ENCODE measurements around the gene OR5B21. TPM values are rescaled to one million over a fixed set of nuclear protein-coding genes. Genes with fewer than 3 reads are reported as not detected.

OR5B21 gene
- total RNA-seq, 6 experiments from 2014 or later: not detected

DNA sequence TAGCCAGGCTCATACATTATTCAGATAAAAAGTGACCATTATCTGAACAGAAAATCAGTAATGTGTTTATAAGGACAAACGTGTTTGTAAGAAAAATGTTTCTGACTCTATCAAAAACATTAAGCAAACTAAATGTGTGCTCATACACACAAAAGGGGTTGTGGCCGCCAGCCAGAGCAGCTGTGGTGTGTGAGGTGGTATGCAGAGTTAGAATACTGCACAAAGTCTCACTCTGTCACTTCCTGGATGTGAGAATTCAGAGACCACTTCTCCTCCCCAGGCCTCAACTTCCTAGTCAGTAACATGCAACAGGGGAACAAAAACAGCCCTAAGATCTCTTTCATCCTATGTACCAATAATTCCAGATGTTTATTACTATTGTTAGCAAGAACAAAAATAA lies 9.4 kb downstream of the OR5B21 start:
- no peak for DNase-seq
- WGBS (ENCODE audit: insufficient coverage, low coverage, low lambda C conversion rate, missing lambda C conversion rate): 23% methylated on average over 2 of the region's 2 CpGs
- Histone ChIP-seq H3K4me3 (no peak overlapping the region), H3K27ac (no peak overlapping the region), H3K9me3 (no peaks in the 10 kb centered on the region), H3K27me3 (no peaks in the 10 kb centered on the region), H3K4me1 (no peaks in the 10 kb centered on the region), H3K36me3 (no peaks in the 10 kb centered on the region)
- TF ChIP-seq CTCF (IDR thresholded peaks at IDR 0.05): no peak
- TF ChIP-seq POLR2A (IDR thresholded peaks at IDR 0.05): no peak
- ATAC-seq: no peak
- intact Hi-C loops (cut with DNase I): no loop called here

GRCh38 chr11:58497951-58498350 lies 10.0 kb downstream of the OR5B21 start:
- WGBS (ENCODE audit: insufficient coverage, low coverage, low lambda C conversion rate, missing lambda C conversion rate): 85% methylated on average over 2 of the region's 2 CpGs
- H3K4me3 ChIP-seq: no peak overlapping the region
- no peaks in the 10 kb centered on the region for H3K36me3 ChIP-seq
- no peaks in the 10 kb centered on the region for H3K9me3 ChIP-seq
- H3K27me3 ChIP-seq: no peaks in the 10 kb centered on the region
- ATAC-seq (no peak), DNase-seq (no peak)
- TF ChIP-seq POLR2A (IDR thresholded peaks at IDR 0.05) (no peak), CTCF (IDR thresholded peaks at IDR 0.05) (no peak)
- no peaks in the 10 kb centered on the region for H3K4me1 ChIP-seq
- no peak overlapping the region for H3K27ac ChIP-seq
- intact Hi-C loops (cut with DNase I): no loop called here

DNA sequence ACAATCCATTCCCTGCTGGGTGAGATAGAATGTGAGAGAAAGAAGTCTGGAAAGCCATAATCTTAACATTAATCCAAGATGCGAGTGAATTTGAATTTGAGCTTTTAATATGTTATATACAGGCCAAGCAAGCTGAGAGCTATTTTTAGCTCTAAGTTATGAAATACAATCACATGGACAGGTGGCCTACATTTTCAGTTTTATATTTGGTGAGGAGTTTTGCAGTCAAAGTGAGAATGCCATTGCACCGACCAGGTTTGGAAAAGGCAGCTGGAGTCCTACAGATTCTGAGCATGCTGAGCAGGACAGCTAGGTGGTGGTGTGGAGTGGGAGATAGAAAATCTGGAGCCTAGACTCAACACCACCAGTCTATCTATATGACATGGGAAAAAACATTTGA lies 12.0 kb downstream of the OR5B21 start:
- WGBS (ENCODE audit: insufficient coverage, low coverage, low lambda C conversion rate, missing lambda C conversion rate): 76% methylated on average over 2 of the region's 2 CpGs
- Histone ChIP-seq H3K4me1 (no peaks in the 10 kb centered on the region), H3K36me3 (no peaks in the 10 kb centered on the region), H3K9me3 (no peaks in the 10 kb centered on the region), H3K4me3 (no peak overlapping the region), H3K27me3 (no peaks in the 10 kb centered on the region), H3K27ac (no peak overlapping the region)
- no peak for DNase-seq
- no peak for ATAC-seq
- TF ChIP-seq CTCF (IDR thresholded peaks at IDR 0.05) (no peak), POLR2A (IDR thresholded peaks at IDR 0.05) (no peak)
- intact Hi-C loops (cut with DNase I): no loop called here

DNA sequence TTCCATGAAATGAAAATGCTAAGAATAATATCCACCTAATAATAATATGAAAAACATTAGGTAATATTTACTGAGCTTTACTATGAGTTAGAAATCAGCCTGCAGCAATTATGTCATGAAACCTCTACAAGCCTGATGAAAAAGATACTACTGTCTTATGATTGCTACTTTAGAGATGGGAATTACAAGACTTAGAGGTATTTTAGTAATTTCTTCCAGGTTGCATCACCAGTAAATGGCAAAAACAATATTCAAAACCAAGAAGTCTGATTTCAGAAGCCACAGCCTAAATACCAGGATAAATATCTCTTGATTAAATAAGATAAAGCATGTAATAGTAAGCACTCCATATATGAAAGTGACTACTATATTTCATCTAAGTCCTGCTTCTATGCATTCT lies 13.8 kb downstream of the OR5B21 start:
- no peak for ATAC-seq
- no peaks in the 10 kb centered on the region for H3K4me1 ChIP-seq
- H3K27me3 ChIP-seq: no peaks in the 10 kb centered on the region
- intact Hi-C loops (cut with DNase I): no loop called here
- TF ChIP-seq POLR2A (IDR thresholded peaks at IDR 0.05) (no peak), CTCF (IDR thresholded peaks at IDR 0.05) (no peak)
- no peak for DNase-seq
- H3K36me3 ChIP-seq: no peaks in the 10 kb centered on the region
- no peaks in the 10 kb centered on the region for H3K9me3 ChIP-seq
- no peak overlapping the region for H3K27ac ChIP-seq
- H3K4me3 ChIP-seq: no peak overlapping the region

DNA sequence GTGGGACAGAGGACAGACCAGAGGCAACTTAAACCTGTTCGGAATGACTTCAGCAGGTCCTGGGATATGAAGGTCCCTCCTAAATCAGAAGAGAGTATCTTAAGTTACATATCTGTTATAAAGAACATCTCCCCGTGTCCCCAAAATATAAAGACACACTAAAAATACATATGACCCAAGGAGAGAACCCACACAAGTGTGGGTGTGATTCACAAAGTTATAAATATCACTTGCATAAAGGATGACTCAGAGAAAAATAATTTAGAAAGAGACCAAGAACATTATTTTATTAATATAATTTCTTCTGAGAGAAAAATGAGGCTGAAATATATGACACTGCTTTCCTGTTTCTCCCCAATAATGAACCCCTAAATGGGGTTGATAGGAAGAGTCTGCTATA lies 14.2 kb downstream of the OR5B21 start:
- no peaks in the 10 kb centered on the region for H3K27me3 ChIP-seq
- WGBS (ENCODE audit: insufficient coverage, low coverage, low lambda C conversion rate, missing lambda C conversion rate): 72% methylated on average over 2 of the region's 2 CpGs
- H3K27ac ChIP-seq: no peak overlapping the region
- ATAC-seq: no peak
- DNase-seq: no peak
- no peaks in the 10 kb centered on the region for H3K36me3 ChIP-seq
- TF ChIP-seq POLR2A (IDR thresholded peaks at IDR 0.05): no peak
- no peak for TF ChIP-seq CTCF (IDR thresholded peaks at IDR 0.05)
- intact Hi-C loops (cut with DNase I): no loop called here
- no peaks in the 10 kb centered on the region for H3K9me3 ChIP-seq
- H3K4me1 ChIP-seq: no peaks in the 10 kb centered on the region
- no peak overlapping the region for H3K4me3 ChIP-seq

All from right lobe of liver (tissue), 6 donors.